GM12878 (cell line): ENCODE data around the gene CALD1. TPM values are rescaled to one million over a fixed set of nuclear protein-coding genes. Genes with fewer than 3 reads are reported as not detected.

ENCODE experiments used
- ATAC-seq: fragments of 200-7000 bp; cut with Tn5 transposase; 3 replicates; pipeline ENCODE4 v1.9.1; 2020; ENCODE audit warnings: mild to moderate bottlenecking, moderate library complexity
- BruUV-seq: library from RNA; stranded (reverse); fragments of 400-500 nt; replicated peaks from 2 replicates; lab custom pipeline; 2021; lab: Mats Ljungman, UMichigan
- CTCF ChIA-PET: fragments of 300-600 bp; sonication (Branson Sonifier 250); formaldehyde crosslinking; extraction: SDS; loops from one replicate; lab custom pipeline; 2021; ENCODE audit warnings: inconsistent platforms; lab: Yijun Ruan, JAX
- POLR2A ChIA-PET: fragments of 350-600 bp; formaldehyde crosslinking; extraction: SDS; loops from one replicate; lab custom pipeline; 2021; ENCODE audit warnings: inconsistent platforms; lab: Charles Lee
- RAD21 ChIA-PET: fragments of 300-600 bp; sonication (Branson Sonifier 250); formaldehyde crosslinking; loops from one replicate; lab custom pipeline; 2023; ENCODE audit warnings: antibody characterized with exemption; ENCODE audit not compliant: unreplicated experiment; lab: Charles Lee
- SMC1A ChIA-PET: fragments of 300-600 bp; sonication (Branson Sonifier 250); formaldehyde crosslinking; loops from one replicate; lab custom pipeline; 2023; ENCODE audit not compliant: unreplicated experiment, uncharacterized antibody; lab: Charles Lee
- DNase-seq: peaks from one replicate; pipeline ENCODE4 v3.0.0-alpha.2; 2011; ENCODE audit warnings: low read depth, low spot score
- FAIRE-seq: peaks from 3 replicates; lab custom pipeline; 2011; peaks lifted over from hg19 to GRCh38; lab: Jason Lieb, UNC
- H2AFZ ChIP-seq: 2 replicates; pipeline ENCODE4 v1.6.0; 2011; ENCODE audit warnings: low read depth, low read length, control low read depth; ENCODE audit not compliant: control insufficient read depth
- H3K27ac ChIP-seq: 2 replicates; pipeline ENCODE4 v1.5.1; 2011; ENCODE audit warnings: control low read depth; ENCODE audit not compliant: control insufficient read depth, insufficient read depth
- H3K27me3 ChIP-seq, 2 experiments: replicated peaks in 1 of 2; 2 replicates each; pipeline versions ENCODE4 v1.6.0 to v1.6.1; 2011; ENCODE audit warnings: low read length in 1 of 2; ENCODE audit not compliant: control insufficient read depth in 2 of 2, insufficient read depth in 2 of 2
- H3K36me3 ChIP-seq, 2 experiments: 2 replicates each; pipeline ENCODE4 v1.5.1; 2011; ENCODE audit warnings: low read length in 1 of 2; ENCODE audit not compliant: control insufficient read depth in 2 of 2, insufficient read depth in 2 of 2
- H3K4me1 ChIP-seq: 2 replicates; pipeline ENCODE4 v1.6.1; 2011; ENCODE audit warnings: mild to moderate bottlenecking, low read length, moderate library complexity, mixed read lengths; ENCODE audit not compliant: control insufficient read depth, insufficient read depth
- H3K4me2 ChIP-seq: 2 replicates; pipeline ENCODE4 v1.6.0; 2011; ENCODE audit warnings: control low read depth; ENCODE audit not compliant: control insufficient read depth, insufficient read depth
- H3K4me3 ChIP-seq: fragments of 200-600 bp; sonication (generic); 2 replicates; pipeline ENCODE4 v1.5.1; 2016
- H3K79me2 ChIP-seq: 2 replicates; pipeline ENCODE4 v1.6.0; 2011; ENCODE audit warnings: low read length; ENCODE audit not compliant: control insufficient read depth, insufficient read depth
- H3K9ac ChIP-seq: 2 replicates; pipeline ENCODE4 v1.8.0; 2011; ENCODE audit warnings: low read length, control low read depth, mixed read lengths; ENCODE audit not compliant: control insufficient read depth, insufficient read depth
- H3K9me3 ChIP-seq: replicated peaks from 3 replicates; pipeline ENCODE4 v1.5.1; 2011; ENCODE audit warnings: mild to moderate bottlenecking, low read length; ENCODE audit not compliant: control insufficient read depth, insufficient read depth
- H4K20me1 ChIP-seq: 2 replicates; pipeline ENCODE4 v1.6.0; 2011; ENCODE audit not compliant: control insufficient read depth, insufficient read depth
- CEBPZ ChIP-seq: fragments of 150-350 bp; IDR thresholded peaks from 2 replicates; pipeline ENCODE4 v1.6.1; 2016; ENCODE audit warnings: low read depth, low read length
- CTCF ChIP-seq, 3 experiments: IDR thresholded peaks in 2 of 3; conservative IDR thresholded peaks in 1 of 3; 2 replicates each; pipeline ENCODE4 v1.5.1; 2011; ENCODE audit warnings: low read depth in 3 of 3, low read length in 3 of 3, mild to moderate bottlenecking in 3 of 3, control low read depth in 2 of 3, moderate library complexity in 2 of 3, inconsistent platforms in 1 of 3, mixed read lengths in 1 of 3; ENCODE audit not compliant: control insufficient read depth in 2 of 3, insufficient read depth in 1 of 3; ENCODE audit errors: extremely low read depth in 1 of 3
- FOS ChIP-seq: IDR thresholded peaks from 3 replicates; pipeline ENCODE4 v1.6.1; 2011; ENCODE audit warnings: borderline replicate concordance; ENCODE audit not compliant: insufficient read length; ENCODE audit errors: extremely low read depth
- IRF4 ChIP-seq: IDR thresholded peaks from 2 replicates; pipeline ENCODE4 v1.6.1; 2011; ENCODE audit warnings: low read depth, low read length
- LARP7 ChIP-seq: fragments of 450-650 bp; IDR thresholded peaks from 2 replicates; pipeline ENCODE4 v1.6.1; 2017; ENCODE audit warnings: mild to moderate bottlenecking
- MAX ChIP-seq: IDR thresholded peaks from 2 replicates; pipeline ENCODE4 v1.6.1; 2012; ENCODE audit warnings: low read depth, low read length, improper control_type of control experiment
- PAX8 ChIP-seq: fragments of 450-650 bp; IDR thresholded peaks from 2 replicates; pipeline ENCODE4 v1.6.1; 2017; ENCODE audit warnings: mild to moderate bottlenecking, moderate library complexity
- RBBP5 ChIP-seq: fragments of 200-600 bp; sonication (generic); conservative IDR thresholded peaks from 2 replicates; pipeline ENCODE4 v1.6.1; 2016
- RELA ChIP-seq: fragments of 450-650 bp; IDR thresholded peaks from 2 replicates; pipeline ENCODE4 v1.8.0; 2014; ENCODE audit warnings: borderline replicate concordance; ENCODE audit not compliant: partially characterized antibody
- SREBF1 ChIP-seq: IDR thresholded peaks from 2 replicates; pipeline ENCODE4 v1.6.1; 2012; ENCODE audit warnings: mild to moderate bottlenecking, low read length
- SREBF2 ChIP-seq: IDR thresholded peaks from 2 replicates; pipeline ENCODE4 v1.6.1; 2012; ENCODE audit warnings: mild to moderate bottlenecking, low read length
- in situ Hi-C: fragments of 300-500 bp; cut with MboI; formaldehyde crosslinking; loops from 9 replicates; pipeline ENCODE4 v1.14.3; 2018; ENCODE audit warnings: mixed read lengths
- intact Hi-C: fragments of 100-400 bp; cut with micrococcal nuclease; formaldehyde crosslinking; loops from one replicate; pipeline ENCODE4 v1.14.2; 2022; ENCODE audit not compliant: unreplicated experiment
- polyA plus RNA-seq, 11 experiments: library from polyadenylated mRNA; depleted of rRNA in 4 of 11; unstranded in 6 of 11; stranded (reverse) in 5 of 11; fragments of >200 nt; fragmentation: Nextera tagmentation in 4 of 11; fragmentation: Illumina TruSeq in 1 of 11; extraction: Ambion mirVana in 4 of 11; extraction: Trizol in 1 of 11; gene quantifications; 1 replicate in 1 of 11; 2 replicates in 10 of 11; pipeline versions ENCODE4 v1.2.1 to v1.2.3, GENCODE V29; 2011 to 2016; ENCODE audit warnings: inconsistent platforms in 2 of 11, missing spikeins in 2 of 11, low read depth in 1 of 11
- total RNA-seq, 4 experiments: library from RNA; depleted of rRNA in 3 of 4; stranded (reverse); fragments of >200 nt in 3 of 4; fragmentation: Illumina TruSeq in 1 of 4; extraction: Trizol in 1 of 4; gene quantifications; 2 replicates each; pipeline versions ENCODE4 v1.2.1 to v1.2.3, GENCODE V29; 2013 to 2021
- TF ChIP-seq, protein P1 (sequence below): fragments of 450-650 bp; IDR thresholded peaks from 2 replicates; pipeline ENCODE4 v1.6.1; 2017; ENCODE audit warnings: antibody characterized with exemption, mild to moderate bottlenecking, moderate library complexity
- TF ChIP-seq, protein P2 (sequence below): fragments of 450-650 bp; IDR thresholded peaks from 2 replicates; pipeline ENCODE4 v1.6.1; 2017; ENCODE audit warnings: mild to moderate bottlenecking, moderate library complexity

CALD1 gene
- total and polyA plus RNA-seq, 10 of the 15 experiments (the other 5 are each of a cell fraction or from before 2014, with no cell fraction given) = 0.03 to 1.3 (median 0.22) TPM

- no peak for ATAC-seq
- H3K4me1 ChIP-seq = no peaks in the 10 kb centered on the region
- H3K36me3 ChIP-seq = no peaks in the 10 kb centered on the region
- no peaks in the 10 kb centered on the region; a peak in 1 of 4 replicates for H3K27me3 ChIP-seq
- no peak overlapping the region for H3K27ac ChIP-seq
- in situ Hi-C loops (no loop called here), intact Hi-C loops (no loop called here)
- no peak overlapping the region for H3K9ac ChIP-seq
- BruUV-seq = no TSS peak
- H3K4me3 ChIP-seq = no peak overlapping the region
- H4K20me1 ChIP-seq = no peaks in the 10 kb centered on the region
- ChIA-PET SMC1A (no interaction called here), RAD21 (no interaction called here), CTCF (no interaction called here), POLR2A (interaction anchor here (0.5 kb wide), 1 partner anchor 69 kb away, joined by 5 read pairs; no protein-coding TSS in a partner anchor)
- no peaks in the 10 kb centered on the region for H3K79me2 ChIP-seq
- no peaks in the 10 kb centered on the region for H3K9me3 ChIP-seq
- no peak overlapping the region for H3K4me2 ChIP-seq
- FAIRE-seq = no peak
- DNase-seq = no peak
- H2AFZ ChIP-seq = no peak overlapping the region
- TF ChIP-seq, protein P1, sequence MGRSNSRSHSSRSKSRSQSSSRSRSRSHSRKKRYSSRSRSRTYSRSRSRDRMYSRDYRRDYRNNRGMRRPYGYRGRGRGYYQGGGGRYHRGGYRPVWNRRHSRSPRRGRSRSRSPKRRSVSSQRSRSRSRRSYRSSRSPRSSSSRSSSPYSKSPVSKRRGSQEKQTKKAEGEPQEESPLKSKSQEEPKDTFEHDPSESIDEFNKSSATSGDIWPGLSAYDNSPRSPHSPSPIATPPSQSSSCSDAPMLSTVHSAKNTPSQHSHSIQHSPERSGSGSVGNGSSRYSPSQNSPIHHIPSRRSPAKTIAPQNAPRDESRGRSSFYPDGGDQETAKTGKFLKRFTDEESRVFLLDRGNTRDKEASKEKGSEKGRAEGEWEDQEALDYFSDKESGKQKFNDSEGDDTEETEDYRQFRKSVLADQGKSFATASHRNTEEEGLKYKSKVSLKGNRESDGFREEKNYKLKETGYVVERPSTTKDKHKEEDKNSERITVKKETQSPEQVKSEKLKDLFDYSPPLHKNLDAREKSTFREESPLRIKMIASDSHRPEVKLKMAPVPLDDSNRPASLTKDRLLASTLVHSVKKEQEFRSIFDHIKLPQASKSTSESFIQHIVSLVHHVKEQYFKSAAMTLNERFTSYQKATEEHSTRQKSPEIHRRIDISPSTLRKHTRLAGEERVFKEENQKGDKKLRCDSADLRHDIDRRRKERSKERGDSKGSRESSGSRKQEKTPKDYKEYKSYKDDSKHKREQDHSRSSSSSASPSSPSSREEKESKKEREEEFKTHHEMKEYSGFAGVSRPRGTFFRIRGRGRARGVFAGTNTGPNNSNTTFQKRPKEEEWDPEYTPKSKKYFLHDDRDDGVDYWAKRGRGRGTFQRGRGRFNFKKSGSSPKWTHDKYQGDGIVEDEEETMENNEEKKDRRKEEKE = no peak
- TF ChIP-seq MAX (no peak), SREBF2 (no peak), SREBF1 (no peak), CTCF (IDR thresholded peaks at IDR 0.05 in 2 of 3, conservative IDR thresholded peaks at IDR 0.05 in 1 of 3; ENCODE audit: control insufficient read depth in 2 of 3, extremely low read depth in 1 of 3, insufficient read depth in 1 of 3, low read depth in 3 of 3, low read length in 3 of 3) (no peak), RELA (no peak), RBBP5 (no peak), LARP7 (no peak), PAX8 (no peak), IRF4 (no peak), FOS (no peak), CEBPZ (no peak)
- TF ChIP-seq, protein P2, sequence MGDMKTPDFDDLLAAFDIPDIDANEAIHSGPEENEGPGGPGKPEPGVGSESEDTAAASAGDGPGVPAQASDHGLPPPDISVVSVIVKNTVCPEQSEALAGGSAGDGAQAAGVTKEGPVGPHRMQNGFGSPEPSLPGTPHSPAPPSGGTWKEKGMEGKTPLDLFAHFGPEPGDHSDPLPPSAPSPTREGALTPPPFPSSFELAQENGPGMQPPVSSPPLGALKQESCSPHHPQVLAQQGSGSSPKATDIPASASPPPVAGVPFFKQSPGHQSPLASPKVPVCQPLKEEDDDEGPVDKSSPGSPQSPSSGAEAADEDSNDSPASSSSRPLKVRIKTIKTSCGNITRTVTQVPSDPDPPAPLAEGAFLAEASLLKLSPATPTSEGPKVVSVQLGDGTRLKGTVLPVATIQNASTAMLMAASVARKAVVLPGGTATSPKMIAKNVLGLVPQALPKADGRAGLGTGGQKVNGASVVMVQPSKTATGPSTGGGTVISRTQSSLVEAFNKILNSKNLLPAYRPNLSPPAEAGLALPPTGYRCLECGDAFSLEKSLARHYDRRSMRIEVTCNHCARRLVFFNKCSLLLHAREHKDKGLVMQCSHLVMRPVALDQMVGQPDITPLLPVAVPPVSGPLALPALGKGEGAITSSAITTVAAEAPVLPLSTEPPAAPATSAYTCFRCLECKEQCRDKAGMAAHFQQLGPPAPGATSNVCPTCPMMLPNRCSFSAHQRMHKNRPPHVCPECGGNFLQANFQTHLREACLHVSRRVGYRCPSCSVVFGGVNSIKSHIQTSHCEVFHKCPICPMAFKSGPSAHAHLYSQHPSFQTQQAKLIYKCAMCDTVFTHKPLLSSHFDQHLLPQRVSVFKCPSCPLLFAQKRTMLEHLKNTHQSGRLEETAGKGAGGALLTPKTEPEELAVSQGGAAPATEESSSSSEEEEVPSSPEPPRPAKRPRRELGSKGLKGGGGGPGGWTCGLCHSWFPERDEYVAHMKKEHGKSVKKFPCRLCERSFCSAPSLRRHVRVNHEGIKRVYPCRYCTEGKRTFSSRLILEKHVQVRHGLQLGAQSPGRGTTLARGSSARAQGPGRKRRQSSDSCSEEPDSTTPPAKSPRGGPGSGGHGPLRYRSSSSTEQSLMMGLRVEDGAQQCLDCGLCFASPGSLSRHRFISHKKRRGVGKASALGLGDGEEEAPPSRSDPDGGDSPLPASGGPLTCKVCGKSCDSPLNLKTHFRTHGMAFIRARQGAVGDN = no peak
These were observed 62.6 kb downstream of the CALD1 start for GRCh38 chr7:134842062-134842461.
